HepG2 (cell line): ENCODE data around the gene MYL11. TPM values are rescaled to one million over a fixed set of nuclear protein-coding genes. Genes with fewer than 3 reads are reported as not detected.

ENCODE experiments used
- ATAC-seq: fragments of 200-7000 bp; cut with Tn5 transposase; 3 replicates; pipeline ENCODE4 v1.9.1; 2020; ENCODE audit warnings: mild to moderate bottlenecking, moderate library complexity
- BruUV-seq: library from RNA; stranded (reverse); fragments of 400-500 nt; replicated peaks from 2 replicates; lab custom pipeline; 2021; lab: Mats Ljungman, UMichigan
- CTCF ChIA-PET: fragments of 300-600 bp; formaldehyde crosslinking; extraction: SDS; loops from one replicate; lab custom pipeline; 2021; ENCODE audit warnings: low total read pairs, inconsistent platforms, low intra/inter-chr PET ratio; lab: Yijun Ruan, JAX
- POLR2A ChIA-PET: fragments of 350-600 bp; sonication (Branson Sonifier 250); formaldehyde crosslinking; loops from one replicate; lab custom pipeline; 2020; ENCODE audit warnings: antibody characterized with exemption, inconsistent platforms; lab: Yijun Ruan, JAX
- DNase-seq: peaks from one replicate; pipeline ENCODE4 v3.0.0-alpha.2; 2015; ENCODE audit warnings: low spot score
- FAIRE-seq: peaks from 3 replicates; lab custom pipeline; 2011; peaks lifted over from hg19 to GRCh38; lab: Jason Lieb, UNC
- H2AFZ ChIP-seq: one replicate; pipeline ENCODE4 v1.6.1; 2011; ENCODE audit warnings: low read length, inconsistent platforms
- H3K27ac ChIP-seq: fragments of 300-600 bp; 3 replicates; pipeline ENCODE4 v1.8.0; 2011; ENCODE audit warnings: mixed run types, mild to moderate bottlenecking, mixed read lengths, low read length, inconsistent platforms; ENCODE audit not compliant: insufficient read depth; ENCODE audit errors: extremely low read length
- H3K27me3 ChIP-seq, 2 experiments: fragments of 200-600 bp in 1 of 2; 2 replicates in 1 of 2; 3 replicates in 1 of 2; pipeline versions ENCODE4 v1.6.0 to v1.8.0; 2011; ENCODE audit warnings: low read length in 2 of 2, mild to moderate bottlenecking in 2 of 2, moderate library complexity in 2 of 2, inconsistent platforms in 1 of 2; ENCODE audit not compliant: insufficient read depth in 2 of 2, control insufficient read depth in 1 of 2
- H3K36me3 ChIP-seq, 2 experiments: fragments of 200-600 bp in 1 of 2; replicated peaks in 1 of 2; 2 replicates in 1 of 2; 3 replicates in 1 of 2; pipeline versions ENCODE4 v1.5.1 to v1.8.0; 2011; ENCODE audit warnings: low read length in 2 of 2, inconsistent platforms in 1 of 2; ENCODE audit not compliant: insufficient read depth in 2 of 2, control insufficient read depth in 1 of 2
- H3K4me1 ChIP-seq: 2 replicates; pipeline ENCODE4 v1.5.1; 2012; ENCODE audit warnings: low read length, inconsistent platforms; ENCODE audit not compliant: insufficient read depth
- H3K4me2 ChIP-seq: 2 replicates; pipeline ENCODE4 v1.6.0; 2011; ENCODE audit warnings: low read depth, low read length, inconsistent platforms
- H3K4me3 ChIP-seq, 3 experiments: fragments of 200-600 bp in 1 of 3; sonication (generic), shearing (Covaris generic) in 1 of 3; replicated peaks in 1 of 3; 2 replicates each; pipeline ENCODE4 v1.5.1; 2011 to 2016; ENCODE audit warnings: low read length in 3 of 3, inconsistent platforms in 2 of 3, low read depth in 2 of 3, mild to moderate bottlenecking in 2 of 3, control low read depth in 1 of 3, mixed read lengths in 1 of 3; ENCODE audit not compliant: insufficient read depth in 1 of 3
- H3K79me2 ChIP-seq: one replicate; pipeline ENCODE4 v1.6.1; 2011; ENCODE audit warnings: low read length, inconsistent platforms; ENCODE audit not compliant: insufficient read depth
- H3K9ac ChIP-seq: 2 replicates; pipeline ENCODE4 v1.6.0; 2011; ENCODE audit warnings: mild to moderate bottlenecking, low read depth, low read length, inconsistent platforms; ENCODE audit not compliant: insufficient read depth
- H3K9me3 ChIP-seq: 2 replicates; pipeline ENCODE4 v1.5.1; 2012; ENCODE audit warnings: mild to moderate bottlenecking, low read length
- H4K20me1 ChIP-seq: 2 replicates; pipeline ENCODE4 v1.6.0; 2011; ENCODE audit warnings: inconsistent platforms, mild to moderate bottlenecking, low read length, moderate library complexity; ENCODE audit not compliant: insufficient read depth
- ATF1 ChIP-seq: IDR thresholded peaks from 2 replicates; pipeline ENCODE4 v1.6.1; 2016; ENCODE audit warnings: mild to moderate bottlenecking, control low read depth
- ATF2 ChIP-seq: sonication (generic); formaldehyde crosslinking; IDR thresholded peaks from 2 replicates; pipeline ENCODE4 v1.4.0; 2020; ENCODE audit warnings: missing genetic modification reagents
- BCL3 ChIP-seq: sonication (generic); formaldehyde crosslinking; IDR thresholded peaks from 2 replicates; pipeline ENCODE4 v1.5.1; 2020; ENCODE audit warnings: mild to moderate bottlenecking, missing genetic modification reagents, moderate library complexity
- BCL6 ChIP-seq: IDR thresholded peaks from 2 replicates; pipeline ENCODE4 v1.6.1; 2016; ENCODE audit warnings: missing genetic modification reagents, missing compliant biosample characterization
- ISL2 ChIP-seq: sonication (generic); formaldehyde crosslinking; IDR thresholded peaks from 2 replicates; pipeline ENCODE4 v1.5.0; 2020; ENCODE audit warnings: missing genetic modification reagents
- MEF2D ChIP-seq: sonication (generic); formaldehyde crosslinking; IDR thresholded peaks from 2 replicates; pipeline ENCODE4 v1.5.1; 2020; ENCODE audit warnings: mild to moderate bottlenecking, missing genetic modification reagents
- NCOA2 ChIP-seq: sonication (generic); formaldehyde crosslinking; IDR thresholded peaks from 2 replicates; pipeline ENCODE4 v1.8.0; 2022; ENCODE audit warnings: inconsistent platforms
- NR1H2 ChIP-seq: sonication (generic); formaldehyde crosslinking; IDR thresholded peaks from 2 replicates; pipeline ENCODE4 v1.8.1; 2022; ENCODE audit warnings: low read depth, missing genetic modification reagents, borderline replicate concordance
- PPARG ChIP-seq: conservative IDR thresholded peaks from 2 replicates; pipeline ENCODE4 v1.6.1; 2016; ENCODE audit warnings: missing biosample characterization, missing genetic modification reagents
- SKIL ChIP-seq: sonication (generic); formaldehyde crosslinking; IDR thresholded peaks from 2 replicates; pipeline ENCODE4 v1.8.0; 2022; ENCODE audit warnings: missing genetic modification reagents, mild to moderate bottlenecking, moderate library complexity, borderline replicate concordance
- SUZ12 ChIP-seq: fragments of 150-350 bp; IDR thresholded peaks from 2 replicates; pipeline ENCODE4 v1.6.1; 2014; ENCODE audit warnings: low read depth, low read length
- TCF12 ChIP-seq, 2 experiments: fragments of 450-650 bp in 1 of 2; sonication (generic) in 1 of 2; formaldehyde crosslinking in 1 of 2; IDR thresholded peaks; 2 replicates each; pipeline versions ENCODE4 v1.6.1 to v1.8.0; 2017 to 2022; ENCODE audit warnings: antibody characterized with exemption in 1 of 2, mild to moderate bottlenecking in 1 of 2, missing genetic modification reagents in 1 of 2, moderate library complexity in 1 of 2
- ZFP37 ChIP-seq: sonication (generic); formaldehyde crosslinking; IDR thresholded peaks from 2 replicates; pipeline ENCODE4 v1.4.0; 2020; ENCODE audit warnings: missing genetic modification reagents, borderline replicate concordance
- ZFP90 ChIP-seq: sonication (generic); formaldehyde crosslinking; IDR thresholded peaks from 2 replicates; pipeline ENCODE4 v1.8.0; 2022; ENCODE audit warnings: missing genetic modification reagents, mild to moderate bottlenecking, inconsistent platforms, borderline replicate concordance
- ZGPAT ChIP-seq: IDR thresholded peaks from 2 replicates; pipeline ENCODE4 v1.6.1; 2016; ENCODE audit warnings: mild to moderate bottlenecking
- ZNF17 ChIP-seq: sonication (generic); formaldehyde crosslinking; IDR thresholded peaks from 2 replicates; pipeline ENCODE4 v1.5.0; 2020; ENCODE audit warnings: mild to moderate bottlenecking, missing genetic modification reagents
- ZNF549 ChIP-seq: sonication (generic); formaldehyde crosslinking; IDR thresholded peaks from 2 replicates; pipeline ENCODE4 v1.5.0; 2020; ENCODE audit warnings: missing genetic modification reagents
- ZSCAN31 ChIP-seq: sonication (generic); formaldehyde crosslinking; IDR thresholded peaks from 2 replicates; pipeline ENCODE4 v1.5.0; 2020; ENCODE audit warnings: low read depth, mild to moderate bottlenecking, missing genetic modification reagents
- WGBS: methylation state at CpG from one replicate; pipeline ENCODE4 v1.1.6; 2017; ENCODE audit warnings: low lambda C conversion rate; 5-methylcytosine and 5-hydroxymethylcytosine counted together
- in situ Hi-C: cut with HindIII; loops from 2 replicates; pipeline ENCODE4 v1.10.0; 2017; ENCODE audit warnings: low pct_unique_long_range_greater_than_20kb; ENCODE audit not compliant: extremely low pct_ligation_motif_present
- intact Hi-C: fragments of 100-400 bp; cut with micrococcal nuclease; formaldehyde crosslinking; loops from one replicate; pipeline ENCODE4 v1.10.0; 2022; ENCODE audit not compliant: unreplicated experiment
- polyA plus RNA-seq, 8 experiments: library from polyadenylated mRNA; depleted of rRNA in 3 of 8; stranded (reverse) in 7 of 8; unstranded in 1 of 8; fragments of >200 nt; fragmentation: Illumina TruSeq in 4 of 8; extraction: Trizol in 4 of 8; gene quantifications; 2 replicates each; pipeline versions ENCODE4 v1.2.1 to v1.2.3, GENCODE V29; 2011 to 2016; ENCODE audit warnings: low read depth in 4 of 8, missing spikeins in 1 of 8, mixed read lengths in 1 of 8; ENCODE audit not compliant: insufficient read depth in 1 of 8
- total RNA-seq, 5 experiments: library from RNA; depleted of rRNA; stranded (reverse); fragments of >200 nt; fragmentation: Illumina TruSeq; extraction: Trizol; gene quantifications; 2 replicates each; pipeline ENCODE4 v1.2.3, GENCODE V29; 2016; ENCODE audit warnings: low read depth in 1 of 5

The MYL11 gene
- total and polyA plus RNA-seq, 2 of the 13 experiments (the other 11 are each of a cell fraction or from before 2014, with no cell fraction given), result not detected

- Histone ChIP-seq H4K20me1 (no peaks in the 10 kb centered on the region; the same call in 1 of the 2 replicates), H3K9ac (peak overlapping the region; percentile 78), H3K4me3 (peak overlapping the region; percentile 75 to 93 (median 75)), H3K9me3 (no peaks in the 10 kb centered on the region), H3K27ac (peak overlapping the region; percentile 73), H3K36me3 (peaks cover 3 to 17% of the 10 kb centered on the region in 2 experiments; a peak in 4 of 5 replicates), H3K27me3 (no peaks in the 10 kb centered on the region), H3K4me1 (peaks cover 40% of the 10 kb centered on the region), H3K79me2 (peaks cover 17% of the 10 kb centered on the region), H3K4me2 (peak overlapping the region; percentile 99), H2AFZ (no peak overlapping the region)
- TSS peak; percentile 63 for BruUV-seq
- FAIRE-seq (peak; percentile 21), DNase-seq (no peak), ATAC-seq (no peak)
- intact Hi-C loops, result loop anchor here (1.0 kb wide), 4 partner anchors 13 to 41 kb away; partner anchors contain the start of gene CD2BP2
- WGBS, result 14% methylated on average over 12 of the region's 13 CpGs
- ChIA-PET POLR2A (interaction anchor here (1.3 to 3.3 kb wide), 10 partner anchors 8 to 263 kb away, joined by 4 to 70 read pairs (median 12); partner anchors contain the start of genes CD2BP2, DCTPP1, FBRS and SEPTIN1), CTCF (interaction anchor here (0.8 to 2.6 kb wide), 4 partner anchors 11 to 233 kb away, joined by 3 to 20 read pairs (median 4); partner anchors contain the start of genes DCTPP1 and ZNF771)
- in situ Hi-C loops, result no loop called here
- no peak for TF ChIP-seq SUZ12
- TF ChIP-seq ZFP37 (CRISPR knock-in tag), result 0 out of 2 replicates have a peak, but pooled peaks have one; percentile 50
- no peak for TF ChIP-seq MEF2D (CRISPR knock-in tag)
- TF ChIP-seq SKIL (CRISPR knock-in tag), result no peak
- no peak for TF ChIP-seq TCF12 (IDR thresholded peaks at IDR 0.05)
- peak; percentile 52; the same call in 1 of the 2 replicates for TF ChIP-seq TCF12 (CRISPR knock-in tag; IDR thresholded peaks at IDR 0.05)
- 0 out of 2 replicates have a peak, but pooled peaks have one; percentile 4 for TF ChIP-seq BCL6 (CRISPR knock-in tag)
- no peak for TF ChIP-seq ZSCAN31 (CRISPR knock-in tag)
- TF ChIP-seq ATF1 (CRISPR knock-in tag), result no peak
- TF ChIP-seq NCOA2 (CRISPR knock-in tag), result no peak; the same call in 1 of the 2 replicates
- no peak for TF ChIP-seq ISL2 (CRISPR knock-in tag)
- TF ChIP-seq ZNF549 (CRISPR knock-in tag), result no peak
- peak; percentile 7; the same call in 1 of the 2 replicates for TF ChIP-seq NR1H2 (CRISPR knock-in tag)
- no peak for TF ChIP-seq ATF2 (CRISPR knock-in tag)
- no peak for TF ChIP-seq ZNF17 (CRISPR knock-in tag)
- no peak; the same call in 1 of the 2 replicates for TF ChIP-seq ZGPAT (CRISPR knock-in tag)
- TF ChIP-seq BCL3, result 0 out of 2 replicates have a peak, but pooled peaks have one; percentile 62
- TF ChIP-seq PPARG (CRISPR knock-in tag), result no peak
- 0 out of 2 replicates have a peak, but pooled peaks have one; percentile 17 for TF ChIP-seq ZFP90 (CRISPR knock-in tag)
Measured at GRCh38 chr16:30395992-30396585, 21.5 kb downstream of the MYL11 start.
